HG03342 (cell line): ENCODE data around the gene AGAP3.

Experiments used
- ATAC-seq: cut with Tn5 transposase; IDR thresholded peaks from one replicate; pipeline ENCODE4 v1.9.1; 2021; ENCODE audit warnings: mild to moderate bottlenecking, moderate library complexity; ENCODE audit not compliant: unreplicated experiment

AGAP3 gene

DNA sequence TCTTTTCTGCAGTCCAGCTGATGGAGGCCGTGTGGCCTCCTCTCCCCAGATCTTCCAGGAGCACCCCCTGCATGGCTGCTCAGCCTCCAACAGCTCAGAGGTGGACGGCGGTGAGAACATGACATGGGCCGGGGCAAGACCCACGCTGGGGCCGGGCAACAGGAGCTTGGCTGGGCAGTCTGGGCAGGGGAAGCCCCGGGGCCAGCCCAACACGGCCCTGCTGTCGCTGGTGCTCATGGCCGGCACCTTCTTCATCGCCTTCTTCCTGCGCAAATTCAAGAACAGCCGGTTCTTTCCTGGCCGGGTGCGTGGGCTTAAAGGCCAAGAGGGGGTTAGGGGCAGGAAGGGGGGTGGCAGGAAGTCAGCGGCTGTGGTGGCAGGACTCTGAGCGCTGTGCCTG is 12.3 kb upstream of the AGAP3 start:
- no peak for ATAC-seq

DNA sequence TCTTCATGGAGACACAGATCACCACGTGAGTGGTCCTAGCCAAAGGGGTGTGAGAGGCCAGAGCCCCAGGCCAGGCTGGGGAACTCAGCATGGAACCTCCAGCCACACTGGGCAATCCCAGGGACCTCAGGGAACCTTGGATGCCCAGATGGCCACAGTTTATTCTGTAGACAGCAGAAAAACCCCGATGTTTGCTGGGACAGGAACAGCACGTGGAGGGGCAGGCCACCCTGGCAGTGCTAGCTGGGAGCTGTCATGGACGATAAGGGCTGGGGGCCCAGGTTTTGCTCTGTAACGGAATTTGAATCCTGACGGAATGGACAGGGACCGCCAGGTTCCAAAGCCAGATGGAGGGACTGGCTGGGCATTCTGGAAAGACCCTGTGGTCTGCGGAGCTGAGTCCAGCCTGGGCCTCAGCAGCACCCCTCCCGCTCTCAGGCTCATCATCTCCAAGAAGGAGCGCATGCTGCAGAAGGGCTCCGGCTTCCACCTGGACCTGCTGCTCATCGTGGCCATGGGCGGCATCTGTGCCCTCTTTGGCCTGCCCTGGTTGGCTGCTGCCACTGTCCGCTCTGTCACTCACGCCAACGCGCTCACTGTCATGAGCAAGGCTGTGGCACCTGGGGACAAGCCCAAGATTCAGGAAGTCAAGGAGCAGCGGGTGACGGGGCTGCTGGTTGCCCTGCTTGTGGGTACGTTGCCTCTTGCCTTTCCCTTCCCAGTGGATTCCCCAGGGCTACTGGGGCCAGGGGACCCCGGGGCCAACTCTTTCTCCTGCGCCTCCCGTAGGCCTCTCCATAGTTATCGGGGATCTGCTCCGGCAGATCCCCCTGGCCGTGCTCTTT is 11.2 kb upstream of the AGAP3 start:
- ATAC-seq: no peak

DNA sequence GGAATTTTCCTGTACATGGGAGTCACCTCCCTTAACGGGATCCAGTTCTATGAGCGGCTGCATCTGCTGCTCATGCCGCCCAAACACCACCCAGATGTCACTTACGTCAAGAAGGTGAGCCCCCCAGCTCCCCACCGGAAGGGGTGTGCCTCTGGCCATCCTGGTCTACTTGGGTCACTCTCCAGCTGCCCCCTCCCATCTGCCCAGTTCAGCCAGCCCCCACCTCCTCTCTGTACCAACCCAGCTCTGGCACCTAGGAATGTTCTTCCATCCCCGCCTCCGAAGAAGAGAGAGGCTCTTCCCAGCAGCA is 10.7 kb upstream of the AGAP3 start:
- ATAC-seq: no peak

GRCh38 chr7:151075978-151076426 is 10.3 kb upstream of the AGAP3 start:
- no peak for ATAC-seq

GRCh38 chr7:151076863-151077704 is 9.2 kb upstream of the AGAP3 start:
- ATAC-seq: no peak

- ATAC-seq: no peak
These were observed 8.5 kb upstream of the AGAP3 start for GRCh38 chr7:151077705-151078232.

GRCh38 chr7:151078233-151079040 is 7.8 kb upstream of the AGAP3 start:
- no peak for ATAC-seq

GRCh38 chr7:151079199-151079910 is 6.9 kb upstream of the AGAP3 start:
- ATAC-seq: no peak

- ATAC-seq: peak; percentile 1
These were observed 6.2 kb upstream of the AGAP3 start for GRCh38 chr7:151080067-151080521.

DNA sequence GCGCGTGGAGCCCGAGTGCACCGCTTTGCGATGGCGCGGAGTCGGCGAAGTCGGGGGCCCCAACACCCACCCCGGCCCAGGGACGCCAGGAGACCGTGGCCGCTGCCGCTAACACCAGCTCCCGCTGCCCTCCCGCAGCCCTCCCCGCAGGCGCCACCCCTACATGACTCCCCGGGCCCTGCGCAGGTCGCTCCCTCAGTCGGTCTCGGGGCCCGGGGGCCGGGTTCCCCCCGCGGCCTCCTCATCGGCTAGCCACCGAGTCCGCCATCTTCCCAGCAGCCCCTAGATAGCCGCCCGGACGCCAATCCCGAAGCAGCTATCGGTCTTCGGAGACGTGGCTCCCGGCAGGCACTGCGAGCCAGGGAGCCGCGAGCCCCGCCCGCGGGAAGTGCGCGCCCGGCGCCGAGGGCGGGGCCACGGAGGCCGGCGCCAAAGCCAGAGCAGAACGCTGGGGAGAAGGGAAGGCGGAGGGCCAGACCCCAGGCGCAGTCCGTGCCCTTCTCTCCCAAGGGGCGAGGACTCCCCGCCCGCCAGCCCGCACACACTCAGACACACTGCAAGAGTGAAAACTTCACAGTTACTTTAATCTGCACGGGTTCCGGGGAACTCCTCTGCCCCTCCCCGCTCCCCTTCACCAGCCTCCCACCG is 5.6 kb upstream of the AGAP3 start, which contains the start of gene FASTK:
FASTK (minus strand) TSS at position 288 of the 648 bp plus-strand sequence; CDS start at position 245, 43 bp downstream.
- peak; percentile 78 for ATAC-seq

DNA sequence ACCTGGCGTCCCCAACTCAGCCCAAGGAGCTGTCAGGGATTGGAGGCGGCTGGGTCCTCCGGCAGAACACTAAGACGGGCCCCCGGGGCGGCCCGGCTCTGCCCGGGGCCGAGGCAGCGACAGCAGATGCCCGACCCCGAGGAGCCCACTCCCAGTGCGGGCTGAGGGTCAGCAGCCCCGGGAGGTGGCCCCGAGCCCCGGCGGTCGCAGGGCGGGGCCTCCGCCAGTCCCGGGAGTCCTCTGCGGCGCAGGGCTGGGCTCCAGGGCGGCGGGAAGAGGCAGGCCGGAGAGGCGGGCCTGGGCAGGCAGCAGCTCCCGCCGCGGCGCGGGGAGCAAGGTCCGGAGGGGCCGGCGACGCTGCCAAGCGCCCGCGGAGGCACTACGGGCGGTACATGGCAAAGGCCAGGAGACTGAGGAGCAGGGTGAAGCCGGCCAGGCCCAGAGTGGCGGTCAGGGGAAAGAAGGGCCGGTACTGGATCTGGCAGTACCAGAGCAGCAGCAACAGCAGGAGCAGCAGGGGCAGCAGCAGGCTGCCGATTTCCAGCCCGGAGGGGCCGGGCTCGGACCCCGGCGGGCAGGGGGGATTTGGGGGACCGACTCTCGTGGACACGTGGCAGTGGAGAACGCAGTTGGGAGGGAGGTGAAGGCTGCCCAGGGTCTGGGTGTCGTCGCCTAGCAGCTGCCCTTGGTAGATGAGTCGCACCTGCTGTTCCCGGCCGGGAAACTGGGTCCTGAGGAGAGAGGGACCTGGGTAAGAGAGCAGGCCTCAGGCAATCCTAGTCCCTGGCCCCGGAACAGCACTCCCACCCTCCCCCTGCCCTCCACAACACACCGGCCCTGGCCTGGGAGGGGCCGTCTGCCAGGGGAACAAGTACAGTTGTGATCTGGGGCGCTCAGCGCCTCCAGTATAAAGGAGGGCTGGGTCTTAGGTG is 4.8 kb upstream of the AGAP3 start:
- ATAC-seq: no peak

DNA sequence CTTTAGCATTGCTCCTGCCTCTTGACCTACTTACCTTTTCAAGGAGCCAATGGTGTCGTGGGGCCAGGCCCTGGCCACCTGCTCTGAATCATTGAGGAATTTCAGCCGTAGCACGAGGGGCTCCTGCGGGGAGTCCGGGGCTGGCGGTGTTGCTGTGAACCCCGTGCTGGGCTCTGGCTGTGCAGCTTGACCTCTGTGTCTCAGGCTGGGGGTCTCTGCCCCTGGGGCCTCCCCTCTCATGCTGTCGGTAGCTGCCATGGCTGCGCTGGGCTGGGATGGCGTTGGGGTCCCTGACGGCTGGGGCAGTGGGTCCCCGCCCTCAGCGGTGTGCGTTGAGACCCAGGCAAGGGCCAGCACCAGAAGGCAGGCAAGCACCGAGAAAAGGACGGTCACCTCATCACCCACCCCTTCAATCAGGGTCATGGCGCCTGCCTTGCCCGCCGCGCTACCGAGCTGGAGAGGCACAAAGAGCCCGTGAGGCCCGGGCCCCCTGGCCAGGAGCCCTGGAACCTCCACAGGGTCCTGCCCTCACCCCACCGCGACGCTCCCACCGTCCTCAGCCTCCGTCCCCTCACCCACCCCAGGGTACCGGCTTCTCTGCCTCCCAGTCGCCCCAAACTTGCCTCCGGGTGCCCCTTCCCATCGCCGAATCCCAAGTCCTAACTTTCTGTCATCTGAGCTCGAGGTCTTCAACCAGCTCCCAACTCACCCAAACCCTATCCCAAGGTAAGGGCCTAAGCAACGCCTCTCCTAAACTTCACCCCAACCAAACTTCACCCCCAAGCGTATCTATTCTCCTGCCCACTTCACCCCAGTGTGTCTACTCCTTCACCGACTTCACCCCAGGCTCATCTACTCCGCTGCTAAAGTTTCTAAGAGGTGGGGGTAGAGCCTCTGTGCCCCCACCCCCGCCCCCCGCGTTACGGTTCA is 3.9 kb upstream of the AGAP3 start:
- ATAC-seq: no peak

DNA sequence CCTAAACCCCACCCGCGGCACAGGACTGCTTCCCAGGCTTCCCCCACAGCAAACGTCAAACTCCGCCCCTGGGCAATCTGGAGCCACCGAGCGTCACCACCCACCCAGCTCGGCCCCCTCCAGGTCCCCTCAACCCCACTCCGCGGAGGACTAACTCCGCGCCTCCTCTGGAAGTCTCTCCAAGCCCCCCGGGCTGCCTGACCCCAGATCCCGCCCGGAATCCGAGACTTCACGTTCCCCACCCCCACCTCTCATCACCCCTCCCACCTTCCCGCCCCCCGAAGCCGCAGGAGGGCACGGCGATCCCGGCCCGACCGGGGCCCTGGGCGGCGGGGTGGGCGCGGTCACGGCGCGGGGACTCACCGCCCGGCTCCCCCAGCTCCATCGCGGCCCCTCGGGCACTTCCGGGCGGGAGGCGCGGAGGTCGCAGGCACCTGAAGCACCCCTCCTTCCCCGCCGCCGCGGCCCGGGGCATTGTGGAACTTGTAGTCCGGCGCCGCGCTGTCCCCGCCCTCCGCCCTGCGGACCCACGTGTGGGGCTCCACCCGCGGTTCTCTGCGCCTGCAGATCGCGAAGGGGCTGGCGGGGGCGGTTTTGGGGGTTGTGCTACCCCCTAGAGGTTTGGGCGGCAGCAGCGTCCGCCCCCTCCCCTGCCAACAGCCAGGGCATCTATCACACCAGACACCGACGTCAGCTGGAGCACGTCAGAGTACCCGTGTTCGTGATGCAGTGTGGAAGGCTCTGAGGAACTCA is 3.0 kb upstream of the AGAP3 start, which contains the start of gene TMUB1:
TMUB1 (minus strand) TSS at position 423 of the 753 bp plus-strand sequence. CDS start 930 bp downstream, outside the sequence.
- ATAC-seq: peak; percentile 53

GRCh38 chr7:151083824-151084160 is 2.5 kb upstream of the AGAP3 start:
- no peak for ATAC-seq

GRCh38 chr7:151085329-151085690 is 965 bp upstream of the AGAP3 start:
- no peak for ATAC-seq

DNA sequence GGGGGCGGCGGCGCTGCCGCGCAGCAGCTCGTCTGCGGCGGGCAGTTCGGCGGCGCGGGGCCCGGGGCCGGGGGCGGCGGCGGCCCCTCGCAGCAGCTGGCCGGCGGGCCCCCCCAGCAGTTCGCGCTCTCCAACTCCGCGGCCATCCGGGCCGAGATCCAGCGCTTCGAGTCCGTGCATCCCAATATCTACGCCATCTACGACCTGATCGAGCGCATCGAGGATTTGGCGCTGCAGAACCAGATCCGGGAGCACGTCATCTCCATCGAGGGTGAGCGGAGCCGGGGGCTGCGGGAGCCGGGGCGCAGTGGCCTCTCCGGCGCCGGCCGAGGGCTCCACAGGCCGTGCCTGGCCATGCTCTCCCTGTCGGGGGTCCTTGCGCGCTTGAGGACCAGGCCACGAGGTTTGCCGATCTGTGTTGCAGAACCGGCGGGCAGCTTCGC is 548 bp downstream of the AGAP3 start:
- ATAC-seq: no peak
